Airway epithelial cell (primary cell): ENCODE results near the gene ARFGEF2. TPM values are rescaled to one million over a fixed set of nuclear protein-coding genes. Genes with fewer than 3 reads are reported as not detected.

Source experiments
- total RNA-seq: library from RNA; depleted of rRNA; stranded (reverse); fragments of >200 nt; gene quantifications from 2 replicates; pipeline ENCODE4 v1.2.3, GENCODE V29; 2015

The ARFGEF2 gene
- total RNA-seq = 13.1 and 16.5 TPM in 2 replicates

GRCh38 chr20:48921168-48921882 is at the start of gene ARFGEF2:
ARFGEF2 (plus strand) TSS chr20:48921711; CDS start chr20:48921890, 179 bp downstream.

GRCh38 chr20:49046087-49046900 is 124.8 kb downstream of the ARFGEF2 start, which contains the start of gene CSE1L:
CSE1L (plus strand) TSS chr20:49046312; CDS start chr20:49058464, 12,152 bp downstream.

Other genes with a start within 250 kb of the ARFGEF2 start
- gene PREX1, start 93.7 kb upstream of the ARFGEF2 start, total RNA-seq = 0.19 and 0.56 TPM in 2 replicates
- gene CSE1L, start 124.6 kb downstream of the ARFGEF2 start, total RNA-seq = 123 and 150 TPM in 2 replicates